ENCODE results near the gene MYH8. TPM values are rescaled to one million over a fixed set of nuclear protein-coding genes. Genes with fewer than 3 reads are reported as not detected.

Gene MYH8
- total and polyA plus RNA-seq, 2 of the 4 experiments (the other 2 are of a cell fraction), result not detected

GRCh38 chr17:10428781-10429180 is 7.0 kb upstream of the MYH8 start:
- ChIA-PET CTCF (no interaction called here), POLR2A (ENCODE audit: unreplicated experiment) (no interaction called here)
- Histone ChIP-seq H4K8ac (ENCODE audit: low read depth in 2 of 2, low read length in 2 of 2) (no peak overlapping the region), H3K18ac (ENCODE audit: low read depth, low read length) (no peak overlapping the region), H2AFZ (replicated peaks; ENCODE audit: low read length, poor library complexity) (no peak overlapping the region), H3K4me1 (ENCODE audit: control insufficient read depth, insufficient read depth, low read length) (no peaks in the 10 kb centered on the region), H2BK120ac (ENCODE audit: low read depth, low read length) (no peak overlapping the region), H2BK15ac (ENCODE audit: low read depth, low read length) (no peak overlapping the region), H3K9me3 (ENCODE audit: control insufficient read depth, insufficient read depth, low read length) (no peaks in the 10 kb centered on the region), H3K27ac (ENCODE audit: insufficient read depth, low read length) (no peak overlapping the region), H2AK5ac (ENCODE audit: low read depth, low read length) (no peak overlapping the region), H3K79me1 (ENCODE audit: low read depth in 1 of 2, low read length in 2 of 2) (no peaks in the 10 kb centered on the region), H3K4ac (ENCODE audit: low read depth, low read length) (no peak overlapping the region), H4K91ac (ENCODE audit: insufficient read depth, low read depth, low read length) (no peak overlapping the region), H2BK20ac (ENCODE audit: low read depth, low read length) (no peak overlapping the region), H3K23ac (ENCODE audit: low read depth, low read length) (no peak overlapping the region), H4K20me1 (ENCODE audit: insufficient read depth, low read length) (no peaks in the 10 kb centered on the region), H3K56ac (ENCODE audit: extremely low read depth, insufficient read depth, low read length) (no peak overlapping the region), H4K5ac (ENCODE audit: low read depth, low read length) (no peak overlapping the region), H2AK9ac (replicated peaks; ENCODE audit: low read depth, low read length, poor library complexity) (no peak overlapping the region), H3K9me1 (ENCODE audit: insufficient read depth, low read length) (no peaks in the 10 kb centered on the region), H3K4me3 (ENCODE audit: insufficient read depth, low read depth, low read length) (no peak overlapping the region), H3K4me2 (ENCODE audit: low read depth, low read length) (no peak overlapping the region), H3K14ac (replicated peaks; ENCODE audit: low read depth, low read length) (no peak overlapping the region), H3K36me3 (ENCODE audit: control insufficient read depth, insufficient read depth, low read length) (no peaks in the 10 kb centered on the region), H3K9ac (ENCODE audit: low read depth, low read length) (no peak overlapping the region), H3K27me3 (ENCODE audit: control insufficient read depth, insufficient read depth, low read length) (no peaks in the 10 kb centered on the region), H2BK5ac (ENCODE audit: low read depth, low read length, poor library complexity, severe bottlenecking) (no peak overlapping the region)
- no TSS peak for BruUV-seq (replicated peaks)
- dilution Hi-C loops (cut with HindIII; ENCODE audit: low sequenced_read_pairs, unreplicated experiment) (no loop called here), intact Hi-C loops (cut with micrococcal nuclease) (no loop called here), in situ Hi-C loops (cut with MboI; ENCODE audit: low sequenced_read_pairs) (no loop called here)
- TF ChIP-seq RAD21 (IDR thresholded peaks at IDR 0.05; ENCODE audit: low read length), result no peak
- TF ChIP-seq MAFK (IDR thresholded peaks at IDR 0.05; ENCODE audit: low read depth, low read length), result no peak
- no peak for TF ChIP-seq MXI1 (IDR thresholded peaks at IDR 0.05; ENCODE audit: borderline replicate concordance, low read depth, low read length)
- no peak for TF ChIP-seq CEBPB (IDR thresholded peaks at IDR 0.05; ENCODE audit: low read depth, low read length)
- TF ChIP-seq CTCF (conservative IDR thresholded peaks at IDR 0.05; ENCODE audit: low read depth, low read length), result no peak
- TF ChIP-seq MAZ (IDR thresholded peaks at IDR 0.05; ENCODE audit: borderline replicate concordance, low read depth, low read length), result no peak
- no peak for TF ChIP-seq RFX5 (IDR thresholded peaks at IDR 0.05; ENCODE audit: low read depth, low read length)
- no peak for TF ChIP-seq RCOR1 (IDR thresholded peaks at IDR 0.05; ENCODE audit: insufficient replicate concordance, low read length)
- TF ChIP-seq SMC3 (IDR thresholded peaks at IDR 0.05; ENCODE audit: low read depth, low read length), result no peak
- TF ChIP-seq ELK1 (IDR thresholded peaks at IDR 0.05; ENCODE audit: borderline replicate concordance, low read depth, low read length), result no peak
- TF ChIP-seq BHLHE40 (IDR thresholded peaks at IDR 0.05; ENCODE audit: low read depth, low read length), result no peak
- TF ChIP-seq CHD1 (IDR thresholded peaks at IDR 0.05; ENCODE audit: low read depth, low read length), result no peak
- TF ChIP-seq NFE2L2 (IDR thresholded peaks at IDR 0.05; ENCODE audit: low read depth, low read length), result no peak
- TF ChIP-seq POLR2A (IDR thresholded peaks at IDR 0.05; ENCODE audit: low read depth, low read length), result no peak
- TF ChIP-seq FOS (IDR thresholded peaks at IDR 0.05; ENCODE audit: low read depth, low read length), result no peak
- TF ChIP-seq USF2 (IDR thresholded peaks at IDR 0.05; ENCODE audit: low read depth, low read length), result no peak
- no peak for ATAC-seq (ENCODE audit: low read depth)
- DNase-seq, result no peak
- WGBS, 2 experiments (ENCODE audit: extremely low coverage in 2 of 2, insufficient read length in 1 of 2), result no CpG with 5 or more reads among the region's 2 CpGs
